Transverse colon (tissue), 4 donors: ENCODE data around the gene RTF2. TPM values are rescaled to one million over a fixed set of nuclear protein-coding genes. Genes with fewer than 3 reads are reported as not detected.

ENCODE experiments used
- DNase-seq: peaks from one replicate; pipeline ENCODE4 v3.0.0-alpha.2; 2019
- H3K27ac ChIP-seq, 4 donors: fragments of 200-600 bp; sonication (generic); 2 replicates each; pipeline ENCODE4 v1.5.1; 2016 to 2018; ENCODE audit warnings: inconsistent platforms in 4 of 4
- H3K27me3 ChIP-seq: fragments of 200-600 bp; sonication (generic); 2 replicates; pipeline ENCODE4 v1.5.1; 2017; ENCODE audit warnings: inconsistent platforms
- H3K36me3 ChIP-seq, 4 donors: fragments of 200-600 bp; sonication (generic); 2 replicates each; pipeline ENCODE4 v1.5.1; 2017 to 2019; ENCODE audit warnings: inconsistent platforms in 4 of 4
- H3K4me1 ChIP-seq, 4 donors: fragments of 200-600 bp; sonication (generic); 2 replicates each; pipeline ENCODE4 v1.5.1; 2017 to 2020; ENCODE audit warnings: inconsistent platforms in 4 of 4
- H3K4me3 ChIP-seq, 4 donors: fragments of 200-600 bp; sonication (generic); 1 replicate in 1 of 4; 2 replicates in 3 of 4; pipeline versions ENCODE4 v1.5.1 to v1.6.1; 2017 to 2019; ENCODE audit warnings: inconsistent platforms in 4 of 4
- H3K9me3 ChIP-seq, 2 donors: fragments of 200-600 bp; sonication (generic); 2 replicates each; pipeline ENCODE4 v1.5.1; 2017 to 2019; ENCODE audit warnings: inconsistent platforms in 2 of 2
- CTCF ChIP-seq, 5 experiments: fragments of 200-600 bp in 3 of 5; fragments of 450-650 bp in 2 of 5; sonication (generic) in 3 of 5; IDR thresholded peaks; 1 replicate in 2 of 5; 2 replicates in 3 of 5; pipeline ENCODE4 v1.5.1; 2016 to 2017; ENCODE audit warnings: antibody characterized with exemption in 5 of 5, inconsistent platforms in 3 of 5, mild to moderate bottlenecking in 2 of 5, moderate library complexity in 1 of 5
- EP300 ChIP-seq: sonication (generic); formaldehyde crosslinking; IDR thresholded peaks from one replicate; pipeline ENCODE4 v1.6.1; 2017; ENCODE audit warnings: antibody characterized with exemption, low read depth
- POLR2A ChIP-seq: fragments of 450-650 bp; IDR thresholded peaks from one replicate; pipeline ENCODE4 v1.6.1; 2016; ENCODE audit warnings: antibody characterized with exemption, mild to moderate bottlenecking, moderate library complexity
- POLR2AphosphoS5 ChIP-seq, 3 donors: sonication (generic); formaldehyde crosslinking; IDR thresholded peaks; one replicate each; pipeline ENCODE4 v1.6.1; 2016; ENCODE audit warnings: antibody characterized with exemption in 3 of 3
- WGBS, 2 donors: methylation state at CpG; one replicate each; pipeline ENCODE4 v1.1.5; 2018; ENCODE audit warnings: low coverage in 1 of 2; 5-methylcytosine and 5-hydroxymethylcytosine counted together
- in situ Hi-C, 4 donors: fragments of 200-750 bp; cut with MboI; loops; one replicate each; pipeline versions ENCODE4 v1.15.0 to v1.15.1; 2017; ENCODE audit warnings: low sequenced_read_pairs in 3 of 4, low pct_ligation_motif_present in 1 of 4, low pct_unique_long_range_greater_than_20kb in 1 of 4
- intact Hi-C: fragments of 100-400 bp; cut with DNase I; formaldehyde crosslinking; loops from one replicate; pipeline ENCODE4 v1.15.1; 2023; ENCODE audit warnings: low total_unique reads
- total RNA-seq, 4 donors: library from RNA; depleted of rRNA; stranded (reverse); fragments of >200 nt; gene quantifications; one replicate each; pipeline ENCODE4 v1.1.0, GENCODE V29; 2016

The RTF2 gene
- total RNA-seq, 4 donors from 2014 or later = 49.5 to 130 (median 50.5) TPM

GRCh38 chr20:56447227-56447626 is 21.2 kb upstream of the RTF2 start:
- H3K27ac ChIP-seq = no peak overlapping the region
- H3K4me1 ChIP-seq = no peaks in the 10 kb centered on the region
- H3K9me3 ChIP-seq = no peaks in the 10 kb centered on the region
- no peak for TF ChIP-seq EP300
- TF ChIP-seq CTCF (IDR thresholded peaks at IDR 0.05) = no peak
- no peak for TF ChIP-seq POLR2AphosphoS5 (IDR thresholded peaks at IDR 0.05)
- TF ChIP-seq POLR2A = no peak
- H3K4me3 ChIP-seq = no peak overlapping the region
- intact Hi-C loops (no loop called here), in situ Hi-C loops (no loop called here)
- no peaks in the 10 kb centered on the region for H3K36me3 ChIP-seq
- no peak for DNase-seq
- no peaks in the 10 kb centered on the region for H3K27me3 ChIP-seq

- H3K36me3 ChIP-seq = no peaks in the 10 kb centered on the region
- no peaks in the 10 kb centered on the region for H3K27me3 ChIP-seq
- intact Hi-C loops (no loop called here), in situ Hi-C loops (no loop called here)
- no peak overlapping the region for H3K4me3 ChIP-seq
- H3K9me3 ChIP-seq = no peaks in the 10 kb centered on the region
- no peaks in the 10 kb centered on the region for H3K4me1 ChIP-seq
- no peak overlapping the region for H3K27ac ChIP-seq
- 91 to 92% methylated on average over 4 to 5 of the region's 5 CpGs for WGBS, 2 donors
- DNase-seq = no peak
- no peak for TF ChIP-seq POLR2A
- no peak for TF ChIP-seq CTCF (IDR thresholded peaks at IDR 0.05)
- no peak for TF ChIP-seq POLR2AphosphoS5 (IDR thresholded peaks at IDR 0.05)
- TF ChIP-seq EP300 = no peak
Observed at GRCh38 chr20:56449459-56449858, 19.0 kb upstream of the RTF2 start.

- in situ Hi-C loops = no loop called here
- DNase-seq = no peak
Observed at GRCh38 chr20:56451056-56451765, 17.2 kb upstream of the RTF2 start.

GRCh38 chr20:56453352-56453751 is 15.1 kb upstream of the RTF2 start:
- H3K36me3 ChIP-seq = no peaks in the 10 kb centered on the region
- H3K9me3 ChIP-seq = no peaks in the 10 kb centered on the region
- TF ChIP-seq CTCF (IDR thresholded peaks at IDR 0.05) (no peak), EP300 (no peak), POLR2A (no peak), POLR2AphosphoS5 (IDR thresholded peaks at IDR 0.05) (no peak)
- intact Hi-C loops = no loop called here
- no peaks in the 10 kb centered on the region for H3K27me3 ChIP-seq
- no peak overlapping the region for H3K27ac ChIP-seq
- no peak for DNase-seq
- no peaks in the 10 kb centered on the region for H3K4me1 ChIP-seq
- 80 to 83% methylated on average over 5 of the region's 5 CpGs for WGBS, 2 donors
- no peak overlapping the region for H3K4me3 ChIP-seq
- in situ Hi-C loops = no loop called here

More at GRCh38 chr20:56451056-56451765, 17.2 kb upstream of the RTF2 start:
- Histone ChIP-seq H3K4me1 (no peaks in the 10 kb centered on the region), H3K27me3 (no peaks in the 10 kb centered on the region), H3K9me3 (no peaks in the 10 kb centered on the region), H3K36me3 (no peaks in the 10 kb centered on the region), H3K27ac (no peak overlapping the region), H3K4me3 (no peak overlapping the region)
- WGBS, 2 donors = 77 to 81% methylated on average over 10 to 13 of the region's 13 CpGs
- intact Hi-C loops = no loop called here
- TF ChIP-seq EP300 = no peak

- DNase-seq = no peak
- H3K4me1 ChIP-seq = no peaks in the 10 kb centered on the region
- TF ChIP-seq CTCF (IDR thresholded peaks at IDR 0.05) (no peak), EP300 (no peak), POLR2AphosphoS5 (IDR thresholded peaks at IDR 0.05) (no peak), POLR2A (no peak)
- no peak overlapping the region for H3K27ac ChIP-seq
- H3K27me3 ChIP-seq = no peaks in the 10 kb centered on the region
- WGBS, 2 donors = 77 to 79% methylated on average over 7 of the region's 7 CpGs
- H3K36me3 ChIP-seq = no peaks in the 10 kb centered on the region
- H3K9me3 ChIP-seq = no peaks in the 10 kb centered on the region
- intact Hi-C loops = no loop called here
- H3K4me3 ChIP-seq = no peak overlapping the region
- in situ Hi-C loops = no loop called here
Observed at GRCh38 chr20:56454754-56455153, 13.7 kb upstream of the RTF2 start.
